Dedifferentiated amniotic fluid mesenchymal stem cell (primary cell): Measurements from ENCODE around the gene MATN4.
A peak's percentile ranks its signal among the peaks of the same experiment; 100 is the strongest.
"Not testable (repeated sequence)": the region's sequence is repeated elsewhere in the genome, so short reads cannot be mapped to it uniquely, and the experiment has no call there.

ENCODE experiments used
- DNase-seq: peaks from one replicate; pipeline ENCODE4 v3.0.0-alpha.2; 2016; ENCODE audit errors: extremely low spot score

MATN4 gene, protein sequence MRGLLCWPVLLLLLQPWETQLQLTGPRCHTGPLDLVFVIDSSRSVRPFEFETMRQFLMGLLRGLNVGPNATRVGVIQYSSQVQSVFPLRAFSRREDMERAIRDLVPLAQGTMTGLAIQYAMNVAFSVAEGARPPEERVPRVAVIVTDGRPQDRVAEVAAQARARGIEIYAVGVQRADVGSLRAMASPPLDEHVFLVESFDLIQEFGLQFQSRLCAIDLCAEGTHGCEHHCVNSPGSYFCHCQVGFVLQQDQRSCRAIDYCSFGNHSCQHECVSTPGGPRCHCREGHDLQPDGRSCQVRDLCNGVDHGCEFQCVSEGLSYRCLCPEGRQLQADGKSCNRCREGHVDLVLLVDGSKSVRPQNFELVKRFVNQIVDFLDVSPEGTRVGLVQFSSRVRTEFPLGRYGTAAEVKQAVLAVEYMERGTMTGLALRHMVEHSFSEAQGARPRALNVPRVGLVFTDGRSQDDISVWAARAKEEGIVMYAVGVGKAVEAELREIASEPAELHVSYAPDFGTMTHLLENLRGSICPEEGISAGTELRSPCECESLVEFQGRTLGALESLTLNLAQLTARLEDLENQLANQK

DNA sequence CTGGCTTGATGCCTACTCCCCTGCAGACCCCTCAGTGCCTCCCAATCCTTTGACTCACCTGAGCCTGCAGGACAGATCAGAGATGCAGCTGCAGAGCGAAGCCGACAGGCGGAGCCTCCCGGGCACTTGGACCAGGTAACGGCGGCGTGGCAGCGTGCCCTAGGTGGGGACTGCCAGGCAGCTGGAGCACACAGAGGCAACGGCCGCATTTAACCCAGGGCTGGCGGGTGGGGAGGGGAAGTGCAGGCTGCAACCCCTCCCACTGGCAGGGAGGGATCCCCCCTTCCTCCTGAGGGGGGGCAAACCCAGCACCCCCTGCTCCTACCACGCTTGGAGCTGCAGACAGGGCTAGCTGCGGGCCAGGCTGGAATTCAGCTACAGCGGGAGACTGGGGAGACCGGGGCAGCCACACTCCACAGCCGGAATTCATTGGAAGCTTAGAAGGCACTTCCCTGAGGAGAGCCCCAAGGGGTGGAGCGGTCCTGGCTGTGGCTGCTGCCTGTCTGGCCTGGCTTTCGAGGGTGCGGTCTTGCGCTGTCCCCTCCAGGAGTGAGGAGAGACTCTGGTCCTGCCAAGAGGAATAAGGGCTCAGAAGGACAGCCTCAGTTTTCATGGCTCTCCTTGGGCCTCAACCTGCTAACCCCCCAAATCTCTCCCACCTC is at the start of gene MATN4:
MATN4 (minus strand) TSS at position 183 of the 662 bp plus-strand sequence. CDS start 2,717 bp downstream, outside the sequence.
- no peak for DNase-seq

GRCh38 chr20:45355209-45356084 is 47.3 kb upstream of the MATN4 start:
- no peak for DNase-seq

- DNase-seq, result no peak
Observed at GRCh38 chr20:45354423-45355208, 46.5 kb upstream of the MATN4 start.

DNA sequence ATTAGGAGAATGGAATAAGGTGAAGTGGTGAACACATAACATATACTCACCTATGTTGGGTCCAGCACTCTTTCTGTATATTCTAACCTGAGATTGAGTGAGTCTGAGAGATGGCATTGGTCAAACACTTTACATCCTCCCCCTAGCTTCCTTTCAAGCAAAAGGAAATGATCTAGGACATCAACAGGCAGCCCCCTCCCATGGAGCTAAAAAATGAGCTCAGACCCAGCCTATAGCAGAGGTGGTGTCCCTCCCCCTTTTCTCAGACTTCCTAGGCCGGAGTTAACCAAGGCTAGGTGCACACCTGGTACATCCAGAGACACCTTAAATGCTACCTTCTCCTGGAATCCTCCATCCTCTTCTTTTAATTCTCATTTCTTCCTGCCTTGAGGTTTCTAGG is 45.6 kb upstream of the MATN4 start:
- no peak for DNase-seq

DNA sequence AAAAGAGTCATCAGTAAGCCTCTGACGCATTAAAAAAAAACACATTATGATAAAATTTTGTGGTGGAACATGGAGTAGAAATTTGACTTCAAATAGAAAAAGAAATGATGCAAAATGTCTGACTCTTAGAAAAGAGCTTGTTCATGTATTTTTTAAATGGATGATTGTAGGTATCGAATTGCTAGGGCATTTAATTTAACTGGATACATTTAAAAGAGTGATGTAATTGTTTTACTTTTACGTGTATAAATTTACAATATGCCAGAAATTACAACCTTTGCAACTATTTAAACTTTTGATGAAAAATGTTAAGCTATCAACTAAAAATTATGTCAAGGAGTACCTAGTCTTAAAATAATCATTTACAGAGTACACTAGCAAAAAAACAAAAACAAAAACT is 44.6 kb upstream of the MATN4 start:
- no peak for DNase-seq

GRCh38 chr20:45350795-45351194 is 42.7 kb upstream of the MATN4 start:
- not testable (repeated sequence) for DNase-seq

DNA sequence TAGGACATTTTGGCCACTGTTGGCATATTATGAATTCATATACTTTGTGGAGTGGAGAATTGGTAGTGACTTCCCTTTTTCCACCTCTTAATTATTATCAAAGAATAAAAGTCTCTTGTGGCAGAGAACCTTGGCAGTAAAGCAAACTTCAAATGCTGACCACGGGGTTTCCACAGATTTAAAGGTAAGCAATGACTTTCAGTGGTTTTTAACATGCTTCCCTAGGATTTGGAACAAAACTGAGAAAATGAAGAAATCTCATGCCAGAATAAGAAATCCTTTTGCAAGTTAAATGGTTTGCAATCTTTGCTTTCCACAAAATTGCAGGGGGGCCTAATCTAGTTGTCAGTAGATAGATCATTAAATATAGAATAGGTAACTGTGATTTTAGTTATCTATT is 42.1 kb upstream of the MATN4 start:
- DNase-seq, result no peak

GRCh38 chr20:45347936-45348778 is 40.1 kb upstream of the MATN4 start, which contains the start of gene SDC4:
SDC4 (minus strand) TSS chr20:45348424; CDS start chr20:45348384, 40 bp downstream.
- peak; percentile 47 for DNase-seq

GRCh38 chr20:45347297-45347935 is 39.3 kb upstream of the MATN4 start:
- no peak for DNase-seq

GRCh38 chr20:45346851-45347250 is 38.8 kb upstream of the MATN4 start:
- no peak for DNase-seq

GRCh38 chr20:45346291-45346718 is 38.2 kb upstream of the MATN4 start:
- no peak for DNase-seq

GRCh38 chr20:45345104-45345936 is 37.2 kb upstream of the MATN4 start:
- no peak for DNase-seq

DNA sequence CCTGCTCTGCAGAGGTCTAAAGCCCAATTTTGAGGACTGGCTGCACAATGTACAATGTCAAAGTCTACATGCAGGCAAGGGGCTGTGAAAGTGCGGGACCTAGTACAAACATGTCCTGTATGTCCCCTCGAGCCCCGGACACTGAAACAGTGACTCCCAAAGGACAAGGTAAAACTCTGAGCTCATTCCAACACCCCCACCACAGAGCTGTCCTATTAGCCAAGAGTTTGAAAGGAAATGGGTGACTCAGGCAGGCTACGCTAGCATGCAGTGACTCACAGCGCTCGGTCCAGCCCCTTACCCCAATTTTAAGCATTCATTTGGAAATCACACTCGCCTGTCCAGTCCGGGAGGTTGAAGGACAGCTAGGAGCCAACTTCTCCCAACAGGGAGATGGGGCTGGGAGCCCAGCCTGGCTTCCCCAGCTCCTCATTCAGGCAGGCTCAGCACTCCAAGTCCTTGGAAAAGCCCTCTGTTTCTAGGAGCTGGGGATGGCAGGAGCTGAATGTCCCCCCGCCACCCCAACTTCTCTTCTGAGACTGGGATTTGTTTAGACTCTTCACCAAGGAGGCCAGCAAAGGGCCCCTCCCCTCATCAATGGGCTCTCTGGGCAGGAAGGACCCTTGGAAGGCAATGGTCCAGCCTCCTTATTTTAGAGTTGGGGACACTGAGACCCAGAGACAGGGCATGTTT is 36.2 kb upstream of the MATN4 start:
- peak; percentile 83 for DNase-seq

DNA sequence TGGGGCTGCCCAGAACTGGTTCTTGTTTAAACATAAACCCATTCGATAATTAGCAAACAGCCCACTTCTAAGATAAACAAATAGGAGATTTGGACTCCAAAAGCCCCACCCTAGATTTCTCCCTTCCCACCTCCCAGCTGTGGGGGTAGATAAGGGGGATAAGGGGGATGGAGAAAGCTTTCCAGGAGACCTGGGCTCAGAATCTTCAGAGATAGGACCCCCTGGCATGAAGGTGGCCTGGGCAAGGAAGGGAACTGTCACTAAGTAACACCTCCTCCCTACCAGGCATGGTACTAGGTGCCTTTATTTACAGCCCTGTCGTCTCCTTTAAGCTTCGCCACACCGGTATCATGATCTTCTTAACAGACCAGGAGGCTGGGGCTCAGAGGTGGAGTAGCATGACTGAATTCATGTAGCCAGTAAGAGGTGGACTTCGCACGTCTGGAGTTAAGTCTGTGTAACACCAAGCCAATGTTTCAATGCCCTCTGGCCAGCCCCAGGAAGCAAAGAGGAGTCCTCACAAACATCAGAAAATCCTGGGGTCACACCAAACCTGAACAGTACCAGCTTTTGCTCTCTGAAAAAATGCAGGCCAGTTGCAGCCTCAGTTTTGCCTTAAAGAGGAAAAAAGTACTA is 35.6 kb upstream of the MATN4 start:
- DNase-seq, result no peak

DNA sequence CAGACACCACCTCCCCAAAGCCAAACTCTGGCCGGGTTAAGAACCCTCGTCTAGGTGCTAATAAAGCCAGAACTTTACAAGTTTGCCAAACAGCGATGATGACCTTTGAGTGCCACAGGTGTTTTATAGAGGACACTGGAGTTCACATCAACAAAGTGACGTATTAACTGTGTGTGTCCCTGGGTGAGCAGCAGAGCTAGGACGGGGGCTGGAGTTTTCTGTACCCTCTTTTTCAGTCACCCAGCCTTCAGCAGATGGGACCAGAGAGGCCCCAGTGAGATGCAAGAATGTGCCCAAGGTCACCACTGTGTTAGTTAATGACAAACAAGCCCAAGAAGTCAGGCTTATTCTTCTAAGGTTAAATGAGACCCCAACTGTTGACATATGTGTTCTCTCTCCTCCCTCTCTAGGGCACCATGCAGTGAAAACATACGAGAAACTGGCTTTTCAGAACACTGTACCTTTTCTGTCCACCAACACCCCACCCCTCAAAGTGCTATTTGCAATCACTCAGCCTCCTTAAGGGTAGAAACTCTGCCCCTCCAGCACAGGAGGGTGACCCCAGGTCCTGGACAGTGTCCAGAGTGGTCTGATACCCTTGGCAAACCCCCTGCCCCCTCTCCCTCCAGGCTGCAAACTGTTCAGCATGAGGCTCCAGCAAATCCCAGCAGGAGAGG is 34.9 kb upstream of the MATN4 start:
- DNase-seq, result no peak

- DNase-seq, result no peak
Observed at GRCh38 chr20:45341939-45342854, 34.1 kb upstream of the MATN4 start.
